ENCODE data around the gene VCAM1. TPM values are rescaled to one million over a fixed set of nuclear protein-coding genes. Genes with fewer than 3 reads are reported as not detected.

The VCAM1 gene
- total and polyA plus RNA-seq, 9 of the 15 experiments (the other 6 are each of a cell fraction or from before 2014, with no cell fraction given): 0.04 to 0.13 TPM; not detected in 7

- TF ChIP-seq MXI1 (IDR thresholded peaks at IDR 0.05; ENCODE audit: low read depth, low read length): no peak
- no peak for TF ChIP-seq PRPF4 (IDR thresholded peaks at IDR 0.05; ENCODE audit: insufficient read depth, low read depth, low read length, poor library complexity, severe bottlenecking)
- TF ChIP-seq ZNF24 (IDR thresholded peaks at IDR 0.05): 0 out of 2 replicates have a peak, but pooled peaks have one; percentile 43
- no peak for TF ChIP-seq SIN3B (IDR thresholded peaks at IDR 0.05; ENCODE audit: low read depth)
- no peak for TF ChIP-seq DEAF1 (CRISPR knock-in tag; IDR thresholded peaks at IDR 0.05)
- peak; percentile 16; the same call in 1 of the 2 replicates for TF ChIP-seq ELF1 (tag; IDR thresholded peaks at IDR 0.05)
- no peak for TF ChIP-seq ZNF253 (CRISPR knock-in tag; conservative IDR thresholded peaks at IDR 0.05)
- TF ChIP-seq AFF1 (IDR thresholded peaks at IDR 0.05; ENCODE audit: low read depth in 1 of 2, partially characterized antibody in 2 of 2): peak in 1 of 2 experiments; percentile 29
- no peak for TF ChIP-seq RBM25 (IDR thresholded peaks at IDR 0.05; ENCODE audit: low read depth, low read length, severe bottlenecking)
- TF ChIP-seq L3MBTL2 (IDR thresholded peaks at IDR 0.05): 0 out of 2 replicates have a peak, but pooled peaks have one; percentile 22
- TF ChIP-seq CBFA2T2 (conservative IDR thresholded peaks at IDR 0.05): no peak
- TF ChIP-seq KLF10 (CRISPR knock-in tag; IDR thresholded peaks at IDR 0.05): no peak
- TF ChIP-seq LEF1 (IDR thresholded peaks at IDR 0.05): peak; percentile 90
- no peak for TF ChIP-seq EWSR1 (IDR thresholded peaks at IDR 0.05; ENCODE audit: borderline replicate concordance, low read depth, partially characterized antibody)
- TF ChIP-seq ZNF785 (CRISPR knock-in tag; IDR thresholded peaks at IDR 0.05): no peak
- no peak for TF ChIP-seq ZNF217 (CRISPR knock-in tag; IDR thresholded peaks at IDR 0.05)
- no peak for TF ChIP-seq ID3 (CRISPR knock-in tag; IDR thresholded peaks at IDR 0.05)
- TF ChIP-seq ID3 (tag; IDR thresholded peaks at IDR 0.05): peak; percentile 78
- peak; percentile 85 for TF ChIP-seq EHMT2 (IDR thresholded peaks at IDR 0.05)
- TF ChIP-seq PRMT5 (CRISPR knock-in tag; IDR thresholded peaks at IDR 0.05): no peak
- TF ChIP-seq SIRT6 (IDR thresholded peaks at IDR 0.05; ENCODE audit: low read depth, low read length): no peak
- TF ChIP-seq TAF15 (IDR thresholded peaks at IDR 0.05; ENCODE audit: low read depth, low read length): no peak
- TF ChIP-seq ZNF444 (CRISPR knock-in tag; IDR thresholded peaks at IDR 0.05): no peak
- no peak for TF ChIP-seq GATA2 (CRISPR knock-in tag; IDR thresholded peaks at IDR 0.05)
Observed at GRCh38 chr1:100785470-100786052, 66.0 kb downstream of the VCAM1 start (continued).

All from K562 (cell line).